HG03342 (cell line): Measurements from ENCODE around the gene GLIPR1L2.
"Not testable (repeated sequence)": the region's sequence is repeated elsewhere in the genome, so short reads cannot be mapped to it uniquely, and the experiment has no call there.

Source experiments
- ATAC-seq: cut with Tn5 transposase; IDR thresholded peaks from one replicate; pipeline ENCODE4 v1.9.1; 2021; ENCODE audit warnings: mild to moderate bottlenecking, moderate library complexity; ENCODE audit not compliant: unreplicated experiment

GLIPR1L2 gene

GRCh38 chr12:75390899-75391538 lies at the start of gene GLIPR1L2:
GLIPR1L2 (plus strand) TSS chr12:75391089; CDS start chr12:75391117, 28 bp downstream.
- ATAC-seq, result peak; percentile 98

- no peak for ATAC-seq
These were observed 49.0 kb upstream of the GLIPR1L2 start for GRCh38 chr12:75341873-75342272.

- no peak for ATAC-seq
These were observed 45.4 kb upstream of the GLIPR1L2 start for GRCh38 chr12:75345531-75345930.

GRCh38 chr12:75346215-75346614 lies 44.7 kb upstream of the GLIPR1L2 start:
- not testable (repeated sequence) for ATAC-seq

- no peak for ATAC-seq
These were observed 40.9 kb upstream of the GLIPR1L2 start for GRCh38 chr12:75349946-75350345.

GRCh38 chr12:75350413-75350812 lies 40.5 kb upstream of the GLIPR1L2 start:
- ATAC-seq, result no peak

GRCh38 chr12:75354011-75354410 lies 36.9 kb upstream of the GLIPR1L2 start:
- no peak for ATAC-seq

- no peak for ATAC-seq
These were observed 30.0 kb upstream of the GLIPR1L2 start for GRCh38 chr12:75360920-75361319.

- no peak for ATAC-seq
These were observed 29.5 kb upstream of the GLIPR1L2 start for GRCh38 chr12:75361408-75361807.

GRCh38 chr12:75364919-75365318 lies 26.0 kb upstream of the GLIPR1L2 start:
- ATAC-seq, result no peak

GRCh38 chr12:75366629-75367028 lies 24.3 kb upstream of the GLIPR1L2 start:
- no peak for ATAC-seq

- ATAC-seq, result no peak
These were observed 15.9 kb upstream of the GLIPR1L2 start for GRCh38 chr12:75374971-75375370.

GRCh38 chr12:75378354-75378753 lies 12.5 kb upstream of the GLIPR1L2 start:
- ATAC-seq, result no peak

GRCh38 chr12:75389061-75389460 lies 1.8 kb upstream of the GLIPR1L2 start:
- ATAC-seq, result no peak

- ATAC-seq, result no peak
These were observed 1.2 kb upstream of the GLIPR1L2 start for GRCh38 chr12:75389706-75390105.

- no peak for ATAC-seq
These were observed 562 bp upstream of the GLIPR1L2 start for GRCh38 chr12:75390156-75390898.

GRCh38 chr12:75404231-75404630 lies 13.3 kb downstream of the GLIPR1L2 start:
- ATAC-seq, result no peak

GRCh38 chr12:75407683-75408082 lies 16.8 kb downstream of the GLIPR1L2 start:
- ATAC-seq, result no peak

GRCh38 chr12:75409830-75410229 lies 18.9 kb downstream of the GLIPR1L2 start:
- no peak for ATAC-seq

- no peak for ATAC-seq
These were observed 23.8 kb downstream of the GLIPR1L2 start for GRCh38 chr12:75414671-75415070.

GRCh38 chr12:75419841-75420240 lies 29.0 kb downstream of the GLIPR1L2 start:
- no peak for ATAC-seq

- ATAC-seq, result no peak
These were observed 36.6 kb downstream of the GLIPR1L2 start for GRCh38 chr12:75427491-75427890.
